H9 (cell line): ENCODE data around the gene CORO2B. TPM values are rescaled to one million over a fixed set of nuclear protein-coding genes. Genes with fewer than 3 reads are reported as not detected.

Experiments used
- DNase-seq: peaks from one replicate; pipeline ENCODE4 v3.0.0-alpha.2; 2017
- H2AFZ ChIP-seq: one replicate; pipeline ENCODE4 v1.6.1; 2013; ENCODE audit warnings: mild to moderate bottlenecking, low read length, control low read depth, moderate library complexity
- H2AK5ac ChIP-seq: 2 replicates; pipeline ENCODE4 v1.6.1; 2013; ENCODE audit warnings: low read length, control low read depth, mixed read lengths; ENCODE audit not compliant: insufficient read length
- H2BK120ac ChIP-seq: one replicate; pipeline ENCODE4 v1.6.1; 2013; ENCODE audit warnings: low read depth, mild to moderate bottlenecking, low read length, control low read depth, inconsistent platforms; ENCODE audit not compliant: poor library complexity, severe bottlenecking
- H2BK12ac ChIP-seq: 2 replicates; pipeline ENCODE4 v1.6.1; 2013; ENCODE audit warnings: low read length, control low read depth, mixed read lengths, low read depth; ENCODE audit not compliant: insufficient read length
- H2BK15ac ChIP-seq: 2 replicates; pipeline ENCODE4 v1.6.1; 2013; ENCODE audit warnings: low read depth, low read length, control low read depth
- H2BK20ac ChIP-seq: one replicate; pipeline ENCODE4 v1.6.1; 2013; ENCODE audit warnings: low read depth, mild to moderate bottlenecking, low read length, control low read depth, inconsistent platforms; ENCODE audit not compliant: poor library complexity, severe bottlenecking
- H2BK5ac ChIP-seq: 2 replicates; pipeline ENCODE4 v1.6.1; 2013; ENCODE audit warnings: low read length, control low read depth, mixed read lengths; ENCODE audit not compliant: insufficient read length
- H3K14ac ChIP-seq: 2 replicates; pipeline ENCODE4 v1.6.1; 2013; ENCODE audit warnings: low read length, control low read depth; ENCODE audit not compliant: insufficient read depth
- H3K18ac ChIP-seq: 2 replicates; pipeline ENCODE4 v1.6.1; 2013; ENCODE audit warnings: low read depth, mild to moderate bottlenecking, mixed read lengths, low read length, control low read depth; ENCODE audit not compliant: insufficient read length
- H3K23ac ChIP-seq: 2 replicates; pipeline ENCODE4 v1.6.1; 2013; ENCODE audit warnings: low read length, control low read depth, mixed read lengths, low read depth; ENCODE audit not compliant: insufficient read length
- H3K23me2 ChIP-seq: 2 replicates; pipeline ENCODE4 v1.6.1; 2013; ENCODE audit warnings: low read depth, mild to moderate bottlenecking, mixed read lengths, low read length, control low read depth; ENCODE audit not compliant: insufficient read length, poor library complexity, severe bottlenecking
- H3K27ac ChIP-seq: 2 replicates; pipeline ENCODE4 v1.5.1; 2013; ENCODE audit warnings: low read length, control low read depth, mixed read lengths, low read depth; ENCODE audit not compliant: insufficient read length
- H3K27me3 ChIP-seq: 2 replicates; pipeline ENCODE4 v1.6.1; 2013; ENCODE audit warnings: low read length, control low read depth, inconsistent platforms; ENCODE audit not compliant: insufficient read depth
- H3K4ac ChIP-seq: 2 replicates; pipeline ENCODE4 v1.6.1; 2013; ENCODE audit warnings: low read depth, mild to moderate bottlenecking, control low read depth, inconsistent platforms, low read length, moderate library complexity
- H3K4me1 ChIP-seq: 2 replicates; pipeline ENCODE4 v1.6.1; 2013; ENCODE audit warnings: low read length, control low read depth, inconsistent platforms; ENCODE audit not compliant: insufficient read depth
- H3K4me2 ChIP-seq: 2 replicates; pipeline ENCODE4 v1.6.1; 2013; ENCODE audit warnings: low read length, control low read depth, mixed read lengths; ENCODE audit not compliant: insufficient read length, insufficient read depth
- H3K56ac ChIP-seq: 2 replicates; pipeline ENCODE4 v1.6.1; 2013; ENCODE audit warnings: low read depth, mild to moderate bottlenecking, mixed read lengths, low read length, control low read depth; ENCODE audit not compliant: insufficient read length
- H3K79me1 ChIP-seq: 2 replicates; pipeline ENCODE4 v1.6.1; 2013; ENCODE audit warnings: low read depth, mild to moderate bottlenecking, moderate library complexity, low read length, control low read depth, inconsistent platforms; ENCODE audit not compliant: insufficient read depth, poor library complexity, severe bottlenecking
- H3K79me2 ChIP-seq: 2 replicates; pipeline ENCODE4 v1.6.1; 2013; ENCODE audit warnings: low read length, control low read depth, inconsistent platforms; ENCODE audit not compliant: insufficient read depth
- H3K9ac ChIP-seq: 2 replicates; pipeline ENCODE4 v1.6.1; 2013; ENCODE audit warnings: low read length, control low read depth, mixed read lengths; ENCODE audit not compliant: insufficient read length; ENCODE audit errors: extremely low read depth
- H3K9me3 ChIP-seq: one replicate; pipeline ENCODE4 v1.6.1; 2013; ENCODE audit warnings: low read depth, low read length, inconsistent platforms; ENCODE audit not compliant: control insufficient read depth
- H3T11ph ChIP-seq: one replicate; pipeline ENCODE4 v1.6.1; 2013; ENCODE audit warnings: mild to moderate bottlenecking, low read length, control low read depth, inconsistent platforms
- H4K20me1 ChIP-seq: one replicate; pipeline ENCODE4 v1.6.1; 2013; ENCODE audit not compliant: control insufficient read depth, insufficient read length, insufficient read depth
- H4K5ac ChIP-seq: 2 replicates; pipeline ENCODE4 v1.6.1; 2013; ENCODE audit warnings: low read depth, mild to moderate bottlenecking, mixed read lengths, low read length, control low read depth; ENCODE audit not compliant: insufficient read length
- H4K8ac ChIP-seq: replicated peaks from 2 replicates; pipeline ENCODE4 v1.6.1; 2013; ENCODE audit warnings: low read length, control low read depth, mixed read lengths, low read depth; ENCODE audit not compliant: insufficient read length
- H4K91ac ChIP-seq: 2 replicates; pipeline ENCODE4 v1.6.1; 2013; ENCODE audit warnings: low read depth, mild to moderate bottlenecking, moderate library complexity, mixed read lengths, low read length, control low read depth; ENCODE audit not compliant: insufficient read length
- H3K27ac Mint-ChIP-seq, 3 experiments: 2 replicates in 2 of 3; 3 replicates in 1 of 3; pipeline ENCODE4 v1.8.0; 2020 to 2021; ENCODE audit warnings: mixed read lengths in 3 of 3, mild to moderate bottlenecking in 1 of 3, moderate library complexity in 1 of 3
- H3K27me3 Mint-ChIP-seq: 2 replicates; pipeline ENCODE4 v1.8.0; 2021; ENCODE audit warnings: low read depth, mild to moderate bottlenecking, moderate library complexity, mixed read lengths
- H3K36me3 Mint-ChIP-seq, 3 experiments: 2 replicates in 2 of 3; 3 replicates in 1 of 3; pipeline ENCODE4 v1.8.0; 2020 to 2021; ENCODE audit warnings: low read depth in 3 of 3, mixed read lengths in 3 of 3; ENCODE audit not compliant: insufficient read depth in 1 of 3
- H3K4me1 Mint-ChIP-seq, 2 experiments: 2 replicates each; pipeline ENCODE4 v1.8.0; 2020; ENCODE audit warnings: mixed read lengths in 2 of 2
- H3K4me3 Mint-ChIP-seq, 2 experiments: 2 replicates in 1 of 2; 3 replicates in 1 of 2; pipeline ENCODE4 v1.8.0; 2020 to 2021; ENCODE audit warnings: mild to moderate bottlenecking in 2 of 2, mixed read lengths in 2 of 2, moderate library complexity in 1 of 2
- H3K9me3 Mint-ChIP-seq, 2 experiments: 2 replicates in 1 of 2; 3 replicates in 1 of 2; pipeline ENCODE4 v1.8.0; 2020; ENCODE audit warnings: mild to moderate bottlenecking in 2 of 2, mixed read lengths in 2 of 2, moderate library complexity in 1 of 2
- CTCF ChIP-seq: fragments of 200-600 bp; sonication (generic); conservative IDR thresholded peaks from 3 replicates; pipeline ENCODE4 v1.8.0; 2021; ENCODE audit warnings: antibody characterized with exemption, mild to moderate bottlenecking
- WGBS: extraction: QIAGEN DNeasy Blood & Tissue Kit; methylation state at CpG from one replicate; pipeline ENCODE4 v1.1.7; 2013; ENCODE audit warnings: missing lambda C conversion rate, low lambda C conversion rate, mixed read lengths; ENCODE audit not compliant: insufficient read length; ENCODE audit errors: extremely low coverage; 5-methylcytosine and 5-hydroxymethylcytosine counted together
- total RNA-seq: library from RNA; stranded (reverse); gene quantifications from 2 replicates; pipeline ENCODE4 v1.2.1, GENCODE V29; 2021

Gene CORO2B
- total RNA-seq, 1 experiment from 2014 or later = 3.1 TPM

GRCh38 chr15:68608206-68608843 is 29.5 kb downstream of the CORO2B start:
- H3K79me1 ChIP-seq = no peaks in the 10 kb centered on the region
- peaks cover 29 to 42% of the 10 kb centered on the region in 2 experiments for H3K4me1 Mint-ChIP-seq
- no peaks in the 10 kb centered on the region for H4K20me1 ChIP-seq
- no peak overlapping the region for H2AFZ ChIP-seq
- H3K23me2 ChIP-seq = no peaks in the 10 kb centered on the region
- H3K14ac ChIP-seq = no peak overlapping the region
- H3K9ac ChIP-seq = no peak overlapping the region
- H3K27ac Mint-ChIP-seq = peak overlapping the region in 1 of 3 experiments; percentile 82; a peak in 2 of 7 replicates
- no peak overlapping the region for H3K4me3 Mint-ChIP-seq
- no peaks in the 10 kb centered on the region for H3K9me3 Mint-ChIP-seq
- H3K36me3 Mint-ChIP-seq = peaks cover 0 to 8% (median 0%) of the 10 kb centered on the region in 3 experiments; a peak in 2 of 7 replicates
- no peak overlapping the region for H2BK5ac ChIP-seq
- no peak overlapping the region for H3T11ph ChIP-seq
- DNase-seq = peak; percentile 50
- H3K4me1 ChIP-seq = peaks cover 11% of the 10 kb centered on the region; the same call in 1 of the 2 replicates
- H3K23ac ChIP-seq = no peak overlapping the region
- H2BK20ac ChIP-seq = no peak overlapping the region
- H2BK120ac ChIP-seq = no peak overlapping the region
- H3K79me2 ChIP-seq = no peaks in the 10 kb centered on the region
- H3K27me3 ChIP-seq = no peaks in the 10 kb centered on the region
- H2AK5ac ChIP-seq = no peak overlapping the region
- H3K18ac ChIP-seq = no peak overlapping the region
- H3K27ac ChIP-seq = no peak overlapping the region
- WGBS = no CpG with 5 or more reads among the region's 8 CpGs
- H4K91ac ChIP-seq = no peak overlapping the region
- no peak for TF ChIP-seq CTCF
- peaks cover 19% of the 10 kb centered on the region for H3K27me3 Mint-ChIP-seq
- no peak overlapping the region for H4K5ac ChIP-seq
- H3K4me2 ChIP-seq = no peak overlapping the region
- no peak overlapping the region for H3K4ac ChIP-seq
- H2BK12ac ChIP-seq = no peak overlapping the region
- no peak overlapping the region for H3K56ac ChIP-seq
- H4K8ac ChIP-seq = no peak overlapping the region
- H3K9me3 ChIP-seq = no peaks in the 10 kb centered on the region
- H2BK15ac ChIP-seq = no peak overlapping the region
